AG10803 (cell line): Measurements from ENCODE around the gene PDSS2.
"Not testable (repeated sequence)": the region's sequence is repeated elsewhere in the genome, so short reads cannot be mapped to it uniquely, and the experiment has no call there.

ENCODE experiments used
- DNase-seq: peaks from one replicate; pipeline ENCODE4 v3.0.0; 2010; ENCODE audit warnings: low read depth
- H3K4me3 ChIP-seq: 2 replicates; pipeline ENCODE4 v1.5.1; 2011; ENCODE audit warnings: mild to moderate bottlenecking, low read length, control low read depth
- CTCF ChIP-seq: conservative IDR thresholded peaks from 2 replicates; pipeline ENCODE4 v1.5.1; 2011; ENCODE audit warnings: mild to moderate bottlenecking, low read length, control low read depth, inconsistent platforms

The PDSS2 gene

GRCh38 chr6:107386904-107387303, 72.5 kb downstream of the PDSS2 start:
- no peak overlapping the region for H3K4me3 ChIP-seq
- DNase-seq: no peak
- no peak for TF ChIP-seq CTCF

- H3K4me3 ChIP-seq: no peak overlapping the region
- TF ChIP-seq CTCF: no peak
- peak; percentile 13 for DNase-seq
Observed at GRCh38 chr6:107386340-107386739, 73.0 kb downstream of the PDSS2 start.

- no peak overlapping the region for H3K4me3 ChIP-seq
- DNase-seq: no peak
- no peak for TF ChIP-seq CTCF
Observed at GRCh38 chr6:107383705-107384104, 75.7 kb downstream of the PDSS2 start.

GRCh38 chr6:107374264-107374663, 85.1 kb downstream of the PDSS2 start:
- H3K4me3 ChIP-seq: no peak overlapping the region
- no peak for DNase-seq
- TF ChIP-seq CTCF: no peak

GRCh38 chr6:107369493-107369892, 89.9 kb downstream of the PDSS2 start:
- no peak for TF ChIP-seq CTCF
- H3K4me3 ChIP-seq: no peak overlapping the region
- DNase-seq: no peak

- no peak overlapping the region for H3K4me3 ChIP-seq
- no peak for TF ChIP-seq CTCF
- no peak for DNase-seq
Observed at GRCh38 chr6:107368471-107368870, 90.9 kb downstream of the PDSS2 start.

GRCh38 chr6:107364173-107364572, 95.2 kb downstream of the PDSS2 start:
- H3K4me3 ChIP-seq, DNase-seq: not testable (repeated sequence)
